ENCODE results near the gene UBE2Z. TPM values are rescaled to one million over a fixed set of nuclear protein-coding genes. Genes with fewer than 3 reads are reported as not detected.

UBE2Z gene
- total and polyA plus RNA-seq, 4 donors: 10.5 to 23.8 (median 18.8) TPM

DNA sequence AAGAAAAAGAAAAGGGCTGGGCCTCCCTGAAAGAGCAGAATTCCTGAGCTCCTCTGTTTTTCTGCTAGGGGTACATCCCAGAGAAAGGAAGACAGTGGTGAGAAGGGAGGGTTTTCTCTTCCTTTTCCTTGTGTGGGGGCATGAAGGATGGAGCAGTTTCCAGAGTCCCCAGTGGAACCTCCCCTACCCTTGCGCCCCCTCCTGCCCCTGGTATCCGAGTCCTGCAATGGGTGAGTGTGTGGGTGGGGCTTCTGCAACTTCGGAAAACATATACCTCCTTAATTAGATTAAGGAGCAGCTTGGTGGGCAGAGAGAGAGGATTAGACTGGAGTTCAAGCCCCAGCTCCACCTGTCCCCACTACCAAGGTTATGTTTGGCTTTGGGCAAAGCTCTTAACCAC is 65.6 kb downstream of the UBE2Z start:
- H3K9me3 ChIP-seq (ENCODE audit: control insufficient read depth in 4 of 4, low read length in 3 of 4): no peaks in the 10 kb centered on the region
- TF ChIP-seq EGR1 (IDR thresholded peaks at IDR 0.05; ENCODE audit: low read depth in 2 of 2): no peak
- TF ChIP-seq GABPA (IDR thresholded peaks at IDR 0.05 in 1 of 2, conservative IDR thresholded peaks at IDR 0.05 in 1 of 2): no peak
- TF ChIP-seq RAD21 (IDR thresholded peaks at IDR 0.05): no peak
- TF ChIP-seq JUND (IDR thresholded peaks at IDR 0.05): no peak
- TF ChIP-seq, protein P1, sequence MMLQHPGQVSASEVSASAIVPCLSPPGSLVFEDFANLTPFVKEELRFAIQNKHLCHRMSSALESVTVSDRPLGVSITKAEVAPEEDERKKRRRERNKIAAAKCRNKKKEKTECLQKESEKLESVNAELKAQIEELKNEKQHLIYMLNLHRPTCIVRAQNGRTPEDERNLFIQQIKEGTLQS (IDR thresholded peaks at IDR 0.05): no peak
- TF ChIP-seq, protein P2, sequence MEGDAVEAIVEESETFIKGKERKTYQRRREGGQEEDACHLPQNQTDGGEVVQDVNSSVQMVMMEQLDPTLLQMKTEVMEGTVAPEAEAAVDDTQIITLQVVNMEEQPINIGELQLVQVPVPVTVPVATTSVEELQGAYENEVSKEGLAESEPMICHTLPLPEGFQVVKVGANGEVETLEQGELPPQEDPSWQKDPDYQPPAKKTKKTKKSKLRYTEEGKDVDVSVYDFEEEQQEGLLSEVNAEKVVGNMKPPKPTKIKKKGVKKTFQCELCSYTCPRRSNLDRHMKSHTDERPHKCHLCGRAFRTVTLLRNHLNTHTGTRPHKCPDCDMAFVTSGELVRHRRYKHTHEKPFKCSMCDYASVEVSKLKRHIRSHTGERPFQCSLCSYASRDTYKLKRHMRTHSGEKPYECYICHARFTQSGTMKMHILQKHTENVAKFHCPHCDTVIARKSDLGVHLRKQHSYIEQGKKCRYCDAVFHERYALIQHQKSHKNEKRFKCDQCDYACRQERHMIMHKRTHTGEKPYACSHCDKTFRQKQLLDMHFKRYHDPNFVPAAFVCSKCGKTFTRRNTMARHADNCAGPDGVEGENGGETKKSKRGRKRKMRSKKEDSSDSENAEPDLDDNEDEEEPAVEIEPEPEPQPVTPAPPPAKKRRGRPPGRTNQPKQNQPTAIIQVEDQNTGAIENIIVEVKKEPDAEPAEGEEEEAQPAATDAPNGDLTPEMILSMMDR (IDR thresholded peaks at IDR 0.05; ENCODE audit: low read depth, low read length, missing input control): no peak
- TF ChIP-seq NR2F2 (IDR thresholded peaks at IDR 0.05): no peak
- no peak for TF ChIP-seq TAF1 (conservative IDR thresholded peaks at IDR 0.05)
- TF ChIP-seq YY1 (IDR thresholded peaks at IDR 0.05): no peak
- TF ChIP-seq, protein P3, sequence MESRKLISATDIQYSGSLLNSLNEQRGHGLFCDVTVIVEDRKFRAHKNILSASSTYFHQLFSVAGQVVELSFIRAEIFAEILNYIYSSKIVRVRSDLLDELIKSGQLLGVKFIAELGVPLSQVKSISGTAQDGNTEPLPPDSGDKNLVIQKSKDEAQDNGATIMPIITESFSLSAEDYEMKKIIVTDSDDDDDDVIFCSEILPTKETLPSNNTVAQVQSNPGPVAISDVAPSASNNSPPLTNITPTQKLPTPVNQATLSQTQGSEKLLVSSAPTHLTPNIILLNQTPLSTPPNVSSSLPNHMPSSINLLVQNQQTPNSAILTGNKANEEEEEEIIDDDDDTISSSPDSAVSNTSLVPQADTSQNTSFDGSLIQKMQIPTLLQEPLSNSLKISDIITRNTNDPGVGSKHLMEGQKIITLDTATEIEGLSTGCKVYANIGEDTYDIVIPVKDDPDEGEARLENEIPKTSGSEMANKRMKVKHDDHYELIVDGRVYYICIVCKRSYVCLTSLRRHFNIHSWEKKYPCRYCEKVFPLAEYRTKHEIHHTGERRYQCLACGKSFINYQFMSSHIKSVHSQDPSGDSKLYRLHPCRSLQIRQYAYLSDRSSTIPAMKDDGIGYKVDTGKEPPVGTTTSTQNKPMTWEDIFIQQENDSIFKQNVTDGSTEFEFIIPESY (IDR thresholded peaks at IDR 0.05): no peak
- no peak for TF ChIP-seq HNF4G (IDR thresholded peaks at IDR 0.05)
- TF ChIP-seq HNF4A (conservative IDR thresholded peaks at IDR 0.05): no peak
- no peak for TF ChIP-seq FOXA1 (IDR thresholded peaks at IDR 0.05)
- TF ChIP-seq, protein P4, sequence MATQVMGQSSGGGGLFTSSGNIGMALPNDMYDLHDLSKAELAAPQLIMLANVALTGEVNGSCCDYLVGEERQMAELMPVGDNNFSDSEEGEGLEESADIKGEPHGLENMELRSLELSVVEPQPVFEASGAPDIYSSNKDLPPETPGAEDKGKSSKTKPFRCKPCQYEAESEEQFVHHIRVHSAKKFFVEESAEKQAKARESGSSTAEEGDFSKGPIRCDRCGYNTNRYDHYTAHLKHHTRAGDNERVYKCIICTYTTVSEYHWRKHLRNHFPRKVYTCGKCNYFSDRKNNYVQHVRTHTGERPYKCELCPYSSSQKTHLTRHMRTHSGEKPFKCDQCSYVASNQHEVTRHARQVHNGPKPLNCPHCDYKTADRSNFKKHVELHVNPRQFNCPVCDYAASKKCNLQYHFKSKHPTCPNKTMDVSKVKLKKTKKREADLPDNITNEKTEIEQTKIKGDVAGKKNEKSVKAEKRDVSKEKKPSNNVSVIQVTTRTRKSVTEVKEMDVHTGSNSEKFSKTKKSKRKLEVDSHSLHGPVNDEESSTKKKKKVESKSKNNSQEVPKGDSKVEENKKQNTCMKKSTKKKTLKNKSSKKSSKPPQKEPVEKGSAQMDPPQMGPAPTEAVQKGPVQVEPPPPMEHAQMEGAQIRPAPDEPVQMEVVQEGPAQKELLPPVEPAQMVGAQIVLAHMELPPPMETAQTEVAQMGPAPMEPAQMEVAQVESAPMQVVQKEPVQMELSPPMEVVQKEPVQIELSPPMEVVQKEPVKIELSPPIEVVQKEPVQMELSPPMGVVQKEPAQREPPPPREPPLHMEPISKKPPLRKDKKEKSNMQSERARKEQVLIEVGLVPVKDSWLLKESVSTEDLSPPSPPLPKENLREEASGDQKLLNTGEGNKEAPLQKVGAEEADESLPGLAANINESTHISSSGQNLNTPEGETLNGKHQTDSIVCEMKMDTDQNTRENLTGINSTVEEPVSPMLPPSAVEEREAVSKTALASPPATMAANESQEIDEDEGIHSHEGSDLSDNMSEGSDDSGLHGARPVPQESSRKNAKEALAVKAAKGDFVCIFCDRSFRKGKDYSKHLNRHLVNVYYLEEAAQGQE (IDR thresholded peaks at IDR 0.05): no peak
- no peak overlapping the region for H3K4me3 ChIP-seq (ENCODE audit: low read depth in 1 of 3, low read length in 3 of 3)
- WGBS: 72% methylated on average over 3 of the region's 3 CpGs
- no peaks in the 10 kb centered on the region for H3K36me3 ChIP-seq (ENCODE audit: control insufficient read depth in 4 of 4, insufficient read depth in 3 of 4, low read depth in 1 of 4, low read length in 3 of 4)
- DNase-seq (ENCODE audit: low spot score): no peak
- no peak overlapping the region for H3K9ac ChIP-seq (ENCODE audit: low read depth in 1 of 2, low read length in 2 of 2)
- no peak overlapping the region for H3K27ac ChIP-seq (ENCODE audit: low read depth in 1 of 2, low read length in 2 of 2)
- no peaks in the 10 kb centered on the region for H3K4me1 ChIP-seq (ENCODE audit: control insufficient read depth in 4 of 4, insufficient read depth in 4 of 4, low read length in 3 of 4)
- H3K27me3 ChIP-seq (ENCODE audit: control insufficient read depth in 4 of 4, insufficient read depth in 4 of 4, low read length in 3 of 4): peaks cover 0 to 6% (median 0%) of the 10 kb centered on the region in 4 donors

Small RNAs within 50 kb of the gene (small RNA-seq; reads per million reads assigned to genes)
- gene AC068531.1 (not detected), gene RF00263 (not detected), gene RF01210 (not detected), gene RNU1-42P (0.09 reads per million)

Other genes starting within 250 kb of the UBE2Z start
- gene PRAC1, start 185.9 kb upstream of the UBE2Z start, total RNA-seq: not detected
- not detected for gene PRAC1, start 185.9 kb upstream of the UBE2Z start, polyA plus RNA-seq
- not detected for gene PRAC2, start 185.2 kb upstream of the UBE2Z start, total RNA-seq
- gene PRAC2, start 185.2 kb upstream of the UBE2Z start, polyA plus RNA-seq: not detected
- not detected for gene HOXB13, start 179.7 kb upstream of the UBE2Z start, total RNA-seq
- gene HOXB13, start 179.7 kb upstream of the UBE2Z start, polyA plus RNA-seq: not detected
- under 1 TPM in 1 of 2 donors, not detected in 1; 0.08 TPM for gene TTLL6, start 91.2 kb upstream of the UBE2Z start, total RNA-seq
- gene TTLL6, start 91.2 kb upstream of the UBE2Z start, polyA plus RNA-seq: under 1 TPM in 1 of 2 donors, not detected in 1; 0.02 TPM
- gene CALCOCO2, start 77.4 kb upstream of the UBE2Z start, total RNA-seq: 10 to 100 TPM; 23.0 to 64.9 TPM
- 10 to 100 TPM; 38.9 to 49.1 TPM for gene CALCOCO2, start 77.4 kb upstream of the UBE2Z start, polyA plus RNA-seq
- 10 to 100 TPM; 44.7 to 86.8 TPM for gene ATP5MC1, start 15.6 kb upstream of the UBE2Z start, total RNA-seq
- 100 to 1,000 TPM; 191 to 275 TPM for gene ATP5MC1, start 15.6 kb upstream of the UBE2Z start, polyA plus RNA-seq
- 10 to 100 TPM; 40.5 to 54.7 TPM for gene SNF8, start 36.4 kb downstream of the UBE2Z start, total RNA-seq
- gene SNF8, start 36.4 kb downstream of the UBE2Z start, polyA plus RNA-seq: 10 to 100 TPM; 66.8 to 78.2 TPM
- not detected for gene GIP, start 60.2 kb downstream of the UBE2Z start, total RNA-seq
- gene GIP, start 60.2 kb downstream of the UBE2Z start, polyA plus RNA-seq: not detected
- 10 to 100 TPM in 1 of 2 donors, not detected in 1; 22.6 TPM for gene IGF2BP1, start 89.0 kb downstream of the UBE2Z start, total RNA-seq
- gene IGF2BP1, start 89.0 kb downstream of the UBE2Z start, polyA plus RNA-seq: not detected
- gene B4GALNT2, start 224.4 kb downstream of the UBE2Z start, total RNA-seq: not detected
- not detected for gene B4GALNT2, start 224.4 kb downstream of the UBE2Z start, polyA plus RNA-seq

Data from liver (tissue), 10 donors.